ENCODE results near the gene EIF2A. TPM values are rescaled to one million over a fixed set of nuclear protein-coding genes. Genes with fewer than 3 reads are reported as not detected.

Gene EIF2A
- polyA plus RNA-seq, 2 of the 4 experiments (the other 2 are of a cell fraction), result 105 to 141 TPM

- ATAC-seq (peak in 1 of 2 experiments; percentile 65; a peak in 3 of 6 replicates), FAIRE-seq (no peak), DNase-seq (ENCODE audit: low read depth in 1 of 2, low spot score in 1 of 2) (peak in 1 of 2 experiments; percentile 19)
- Histone ChIP-seq H3K9me3 (no peaks in the 10 kb centered on the region), H3K4me1 (peaks cover 20% of the 10 kb centered on the region), H3K27ac (peak overlapping the region; percentile 92 to 96), H3K4me3 (peak overlapping the region; percentile 94), H3K4me2 (peak overlapping the region; percentile 82)
- ChIA-PET POLR2A (interaction anchor here (0.6 to 1.3 kb wide), 14 partner anchors 8 to 575 kb away, joined by 3 to 7 read pairs (median 4); partner anchors contain the start of genes ERICH6, SELENOT, SIAH2 and TSC22D2), CTCF (interaction anchor here (0.9 to 1.3 kb wide), 5 partner anchors 10 to 609 kb away, joined by 3 to 4 read pairs (median 3); no protein-coding TSS in a partner anchor)
- no peak for TF ChIP-seq CHD4 (IDR thresholded peaks at IDR 0.05; ENCODE audit: borderline replicate concordance)
- TF ChIP-seq, protein P1, sequence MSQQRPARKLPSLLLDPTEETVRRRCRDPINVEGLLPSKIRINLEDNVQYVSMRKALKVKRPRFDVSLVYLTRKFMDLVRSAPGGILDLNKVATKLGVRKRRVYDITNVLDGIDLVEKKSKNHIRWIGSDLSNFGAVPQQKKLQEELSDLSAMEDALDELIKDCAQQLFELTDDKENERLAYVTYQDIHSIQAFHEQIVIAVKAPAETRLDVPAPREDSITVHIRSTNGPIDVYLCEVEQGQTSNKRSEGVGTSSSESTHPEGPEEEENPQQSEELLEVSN (IDR thresholded peaks at IDR 0.05; ENCODE audit: borderline replicate concordance, low read depth), result 0 out of 2 replicates have a peak, but pooled peaks have one; percentile 32
- 2% methylated on average over 15 of the region's 54 CpGs for WGBS (ENCODE audit: missing lambda C conversion rate)
Measured at GRCh38 chr3:150545419-150546225, 965 bp upstream of the EIF2A start.

- peak overlapping the region; percentile 88 for H3K27ac ChIP-seq
- H3K4me1 ChIP-seq, result peaks cover 20% of the 10 kb centered on the region
- 4% methylated on average over 7 of the region's 7 CpGs for WGBS (ENCODE audit: missing lambda C conversion rate)
- no peak for FAIRE-seq
- ChIA-PET CTCF (interaction anchor here (0.9 to 1.3 kb wide), 4 partner anchors 8 to 20 kb away, joined by 3 to 4 read pairs (median 4); no protein-coding TSS in a partner anchor), POLR2A (interaction anchor here (1.0 to 1.3 kb wide), 9 partner anchors 8 to 216 kb away, joined by 3 to 7 read pairs (median 4); partner anchors contain the start of genes ERICH6, SELENOT, SIAH2 and TSC22D2)
- peak overlapping the region; percentile 83 for H3K4me2 ChIP-seq
- peak in 1 of 2 experiments; percentile 10 for DNase-seq (ENCODE audit: low read depth in 1 of 2, low spot score in 1 of 2)
- ATAC-seq, result no peak
- H3K4me3 ChIP-seq, result peak overlapping the region; percentile 75
- TF ChIP-seq NPAS2 (CRISPR knock-in tag; IDR thresholded peaks at IDR 0.05; ENCODE audit: borderline replicate concordance) (no peak), KDM5A (IDR thresholded peaks at IDR 0.05) (peak; percentile 14; the same call in 1 of the 2 replicates), HOXB5 (CRISPR knock-in tag; IDR thresholded peaks at IDR 0.05) (peak; percentile 96; the same call in 1 of the 2 replicates), FOSB (CRISPR knock-in tag; IDR thresholded peaks at IDR 0.05) (0 out of 2 replicates have a peak, but pooled peaks have one; percentile 37)
- H3K9me3 ChIP-seq, result no peaks in the 10 kb centered on the region
Measured at GRCh38 chr3:150547045-150547741, 606 bp downstream of the EIF2A start.

- H3K27ac ChIP-seq, result no peak overlapping the region
- ATAC-seq (no peak; a peak in 1 of 6 replicates), DNase-seq (ENCODE audit: low read depth in 1 of 2, low spot score in 1 of 2) (no peak), FAIRE-seq (no peak)
- TF ChIP-seq NR3C1 (IDR thresholded peaks at IDR 0.05) (no peak), EHMT2 (IDR thresholded peaks at IDR 0.05; ENCODE audit: low read depth) (no peak), MAFK (IDR thresholded peaks at IDR 0.05; ENCODE audit: partially characterized antibody) (no peak), POLR2AphosphoS2 (conservative IDR thresholded peaks at IDR 0.05; ENCODE audit: low read length) (no peak), RARB (CRISPR knock-in tag; IDR thresholded peaks at IDR 0.05) (no peak), USF2 (IDR thresholded peaks at IDR 0.05) (no peak), GATA3 (IDR thresholded peaks at IDR 0.05; ENCODE audit: borderline replicate concordance) (no peak), HEYL (CRISPR knock-in tag; IDR thresholded peaks at IDR 0.05) (no peak), FOSB (CRISPR knock-in tag; IDR thresholded peaks at IDR 0.05) (no peak), JUNB (IDR thresholded peaks at IDR 0.05) (no peak)
- no peaks in the 10 kb centered on the region for H3K9me3 ChIP-seq
- ChIA-PET CTCF (interaction anchor here (1.3 kb wide), 2 partner anchors 9 to 27 kb away, joined by 3 to 4 read pairs; partner anchors contain the start of genes EIF2A and SERP1), POLR2A (no interaction called here)
- no peak overlapping the region for H3K4me3 ChIP-seq
- H3K4me1 ChIP-seq, result no peaks in the 10 kb centered on the region
- H3K4me2 ChIP-seq, result no peak overlapping the region
- WGBS (ENCODE audit: missing lambda C conversion rate), result 91% methylated on average over 4 of the region's 4 CpGs
Measured at GRCh38 chr3:150555859-150556436, 9.4 kb downstream of the EIF2A start.
